Prostate gland (tissue), 2 donors: ENCODE results near the gene SPRR2B. TPM values are rescaled to one million over a fixed set of nuclear protein-coding genes. Genes with fewer than 3 reads are reported as not detected.
"Not testable (repeated sequence)": the region's sequence is repeated elsewhere in the genome, so short reads cannot be mapped to it uniquely, and the experiment has no call there.

Experiments used
- DNase-seq: peaks from one replicate; pipeline ENCODE4 v3.0.0-alpha.2; 2019; ENCODE audit warnings: low spot score
- H3K27ac ChIP-seq, 2 donors: fragments of 200-600 bp; sonication (generic); 2 replicates each; pipeline ENCODE4 v1.5.1; 2017 to 2019
- H3K27me3 ChIP-seq: fragments of 200-600 bp; sonication (generic); replicated peaks from 2 replicates; pipeline ENCODE4 v1.5.1; 2019; ENCODE audit not compliant: insufficient read depth
- H3K36me3 ChIP-seq, 2 donors: fragments of 200-600 bp; sonication (generic); 1 replicate in 1 of 2; 2 replicates in 1 of 2; pipeline versions ENCODE4 v1.5.1 to v1.8.1; 2017 to 2019
- H3K4me1 ChIP-seq: fragments of 200-600 bp; sonication (generic); replicated peaks from 2 replicates; pipeline ENCODE4 v1.5.1; 2019
- H3K4me3 ChIP-seq, 2 donors: fragments of 200-600 bp; sonication (generic); 2 replicates each; pipeline ENCODE4 v1.5.1; 2017 to 2019
- H3K9me3 ChIP-seq: fragments of 200-600 bp; sonication (generic); 2 replicates; pipeline ENCODE4 v1.5.1; 2017
- CTCF ChIP-seq, 4 experiments: fragments of 200-600 bp in 2 of 4; fragments of 450-650 bp in 2 of 4; sonication (generic) in 2 of 4; IDR thresholded peaks; 1 replicate in 3 of 4; 2 replicates in 1 of 4; pipeline ENCODE4 v1.5.1; 2016 to 2019; ENCODE audit warnings: antibody characterized with exemption in 4 of 4, mild to moderate bottlenecking in 2 of 4, moderate library complexity in 2 of 4
- POLR2A ChIP-seq: fragments of 450-650 bp; IDR thresholded peaks from one replicate; pipeline ENCODE4 v1.6.1; 2016; ENCODE audit warnings: antibody characterized with exemption, mild to moderate bottlenecking
- POLR2AphosphoS5 ChIP-seq: sonication (generic); formaldehyde crosslinking; IDR thresholded peaks from one replicate; pipeline ENCODE4 v1.6.1; 2017; ENCODE audit warnings: antibody characterized with exemption
- whole genome bisulfite sequencing: methylation state at CpG from one replicate; pipeline ENCODE4 v1.1.5; 2018; 5-methylcytosine and 5-hydroxymethylcytosine counted together
- intact Hi-C: fragments of 100-400 bp; cut with DNase I; formaldehyde crosslinking; loops from one replicate; pipeline ENCODE4 v1.14.2; 2022
- small RNA-seq, 2 donors: library from RNA; depleted of rRNA; stranded (forward); fragments of <200 nt; gene quantifications; one replicate each; pipeline ENCODE3, GENCODE V24; 2016
- total RNA-seq, 2 donors: library from RNA; depleted of rRNA; stranded (reverse); fragments of >200 nt; gene quantifications; one replicate each; pipeline ENCODE4 v1.1.0, GENCODE V29; 2016

Gene SPRR2B
- total RNA-seq, 2 donors from 2014 or later = not detected

- Histone ChIP-seq H3K9me3 (no peaks in the 10 kb centered on the region), H3K36me3 (no peaks in the 10 kb centered on the region), H3K27ac (no peak overlapping the region), H3K27me3 (no peaks in the 10 kb centered on the region), H3K4me1 (no peaks in the 10 kb centered on the region), H3K4me3 (no peak overlapping the region)
- 50% methylated on average over 1 of the region's 1 CpG for WGBS
- TF ChIP-seq CTCF (IDR thresholded peaks at IDR 0.05) (no peak), POLR2A (no peak), POLR2AphosphoS5 (no peak)
- intact Hi-C loops = no loop called here
- DNase-seq = no peak
These were observed 45.6 kb downstream of the SPRR2B start for GRCh38 chr1:153025797-153026196.

GRCh38 chr1:153024413-153024812 lies 47.0 kb downstream of the SPRR2B start:
- intact Hi-C loops = no loop called here
- no peak for TF ChIP-seq POLR2AphosphoS5
- TF ChIP-seq CTCF (IDR thresholded peaks at IDR 0.05) = no peak
- TF ChIP-seq POLR2A = no peak

DNA sequence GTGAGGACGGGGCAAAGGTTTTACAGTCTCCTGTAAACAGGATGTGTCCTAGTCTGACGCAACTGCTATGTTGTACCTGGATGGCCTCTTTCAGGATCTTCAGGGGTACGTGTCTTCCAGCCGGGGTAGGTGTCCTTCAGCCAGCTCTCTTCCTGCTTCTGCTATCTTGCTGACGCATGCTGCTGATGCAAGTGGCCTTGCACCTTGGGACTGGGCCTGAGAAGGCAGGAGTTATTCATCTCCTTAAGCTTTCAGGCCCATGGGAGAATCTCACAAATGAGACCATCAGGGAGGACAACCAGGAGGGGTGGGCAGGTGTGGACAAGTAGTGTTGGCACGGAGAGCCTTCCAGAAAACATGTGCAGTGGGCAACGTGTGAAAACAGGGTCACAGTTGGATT lies 48.3 kb downstream of the SPRR2B start:
- TF ChIP-seq POLR2AphosphoS5 (no peak), POLR2A (no peak), CTCF (IDR thresholded peaks at IDR 0.05) (no peak)
- H3K9me3 ChIP-seq = no peaks in the 10 kb centered on the region
- no peak for DNase-seq
- no peak overlapping the region for H3K4me3 ChIP-seq
- H3K4me1 ChIP-seq = no peaks in the 10 kb centered on the region
- no peaks in the 10 kb centered on the region for H3K27me3 ChIP-seq
- intact Hi-C loops = no loop called here
- no peak overlapping the region for H3K27ac ChIP-seq
- H3K36me3 ChIP-seq = no peaks in the 10 kb centered on the region
- WGBS = 84% methylated on average over 7 of the region's 7 CpGs

More at GRCh38 chr1:153024413-153024812, 47.0 kb downstream of the SPRR2B start:
- Histone ChIP-seq H3K36me3 (no peaks in the 10 kb centered on the region), H3K9me3 (no peaks in the 10 kb centered on the region), H3K4me1 (no peaks in the 10 kb centered on the region), H3K4me3 (no peak overlapping the region), H3K27ac (no peak overlapping the region), H3K27me3 (no peaks in the 10 kb centered on the region)
- 95% methylated on average over 1 of the region's 1 CpG for WGBS
- DNase-seq = no peak

DNA sequence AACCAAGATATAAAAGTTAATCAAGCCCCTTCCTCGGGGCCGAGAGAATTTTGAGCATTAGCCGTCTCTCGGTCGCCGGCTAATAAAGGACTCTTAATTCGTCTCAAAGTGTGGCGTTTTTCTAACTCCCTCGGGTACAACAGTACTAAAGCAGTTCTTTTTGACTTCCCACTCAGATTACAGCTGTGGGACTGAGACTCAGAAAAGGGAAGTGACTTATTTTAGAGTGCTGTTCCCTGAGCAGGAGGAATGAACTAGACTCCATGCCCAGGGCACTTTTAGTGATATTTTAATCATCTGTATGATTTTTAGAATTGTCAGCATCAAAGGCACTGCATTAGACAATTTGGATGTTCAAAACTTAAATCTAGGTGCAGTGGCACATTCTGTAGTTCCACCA lies 49.1 kb downstream of the SPRR2B start:
- H3K27me3 ChIP-seq, H3K36me3 ChIP-seq, H3K4me1 ChIP-seq, DNase-seq, H3K27ac ChIP-seq, intact Hi-C loops, H3K4me3 ChIP-seq, H3K9me3 ChIP-seq: not testable (repeated sequence)
- 49% methylated on average over 9 of the region's 9 CpGs for WGBS

DNA sequence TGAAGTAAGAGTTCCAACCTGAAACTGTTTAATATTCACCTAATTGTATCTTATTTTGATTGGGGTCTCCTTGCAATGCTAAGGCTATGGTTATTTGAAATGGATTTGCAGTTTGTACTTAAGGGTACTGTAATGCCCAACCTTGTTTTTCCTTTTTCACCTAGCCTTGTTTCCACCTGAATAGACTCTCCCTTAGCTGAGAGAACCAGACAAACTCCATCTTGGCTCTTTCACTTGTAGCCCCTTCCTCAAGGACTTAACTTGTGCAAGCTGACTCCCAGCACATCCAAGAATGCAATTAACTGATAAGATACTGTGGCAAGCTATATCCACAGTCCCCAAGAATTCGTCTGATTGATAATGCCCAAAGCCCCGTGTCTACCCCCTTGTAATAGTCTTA lies 49.6 kb downstream of the SPRR2B start:
- H3K36me3 ChIP-seq, intact Hi-C loops: not testable (repeated sequence)
- 26% methylated on average over 2 of the region's 2 CpGs for WGBS

More for the DNA sequence above, 49.6 kb downstream of the SPRR2B start:
- not testable (repeated sequence) for H3K27me3 ChIP-seq, H3K27ac ChIP-seq, DNase-seq, H3K9me3 ChIP-seq, H3K4me3 ChIP-seq, H3K4me1 ChIP-seq

Small RNAs within 50 kb of the gene (small RNA-seq; reads per million reads assigned to genes)
- 0 reads per million in 2 donors for gene AL356867.1

Other genes with a start within 250 kb of the SPRR2B start
- 1 to 10 TPM in 1 of 2 donors, not detected in 1; 3.4 TPM for gene LCE1A, start 244.1 kb downstream of the SPRR2B start, total RNA-seq
- not detected for gene LCE6A, start 228.8 kb downstream of the SPRR2B start, total RNA-seq
- gene LCE7A, start 211.6 kb downstream of the SPRR2B start, total RNA-seq = not detected
- 10 to 100 TPM in 1 of 2 donors, not detected in 1; 36.5 TPM for gene SMCP, start 193.3 kb downstream of the SPRR2B start, total RNA-seq
- under 1 TPM; 0.46 to 0.57 TPM for gene IVL, start 163.1 kb downstream of the SPRR2B start, total RNA-seq
- gene SPRR5, start 124.4 kb downstream of the SPRR2B start, total RNA-seq = not detected
- gene SPRR4, start 101.0 kb downstream of the SPRR2B start, total RNA-seq = not detected
- not detected for gene SPRR1A, start 87.5 kb downstream of the SPRR2B start, total RNA-seq
- not detected for gene SPRR3, start 69.9 kb downstream of the SPRR2B start, total RNA-seq
- not detected for gene SPRR1B, start 40.4 kb downstream of the SPRR2B start, total RNA-seq
- not detected for gene SPRR2D, start 30.5 kb downstream of the SPRR2B start, total RNA-seq
- gene SPRR2A, start 14.1 kb downstream of the SPRR2B start, total RNA-seq = not detected
- gene SPRR2E, start 22.9 kb upstream of the SPRR2B start, total RNA-seq = not detected
- gene SPRR2F, start 41.9 kb upstream of the SPRR2B start, total RNA-seq = 1 to 10 TPM in 1 of 2 donors, not detected in 1; 2.2 TPM
- gene SPRR2G, start 79.3 kb upstream of the SPRR2B start, total RNA-seq = not detected
- 1 to 10 TPM in 1 of 2 donors, not detected in 1; 4.4 TPM for gene LELP1, start 131.8 kb upstream of the SPRR2B start, total RNA-seq
- gene PRR9, start 146.0 kb upstream of the SPRR2B start, total RNA-seq = not detected
- under 1 TPM in 1 of 2 donors, not detected in 1; 0.45 TPM for gene LORICRIN, start 188.1 kb upstream of the SPRR2B start, total RNA-seq
- gene PGLYRP3, start 241.3 kb upstream of the SPRR2B start, total RNA-seq = not detected